ENCODE measurements around the gene CXCL17.

GRCh38 chr19:42428676-42429075, 14.1 kb downstream of the CXCL17 start:
- TF ChIP-seq CTCF (IDR thresholded peaks at IDR 0.05): no peak
- TF ChIP-seq POLR2AphosphoS5 (IDR thresholded peaks at IDR 0.05; ENCODE audit: insufficient read depth in 1 of 2, low read depth in 1 of 2): no peak

Data from vagina (tissue), 2 donors.